Measurements from ENCODE around the gene PRSS56. TPM values are rescaled to one million over a fixed set of nuclear protein-coding genes. Genes with fewer than 3 reads are reported as not detected.

The PRSS56 gene
- total RNA-seq, 1 donor from 2014 or later: not detected

- DNase-seq (ENCODE audit: low spot score): peak; percentile 66
- intact Hi-C loops (cut with DNase I): no loop called here
Observed at GRCh38 chr2:232535761-232536530, 15.8 kb downstream of the PRSS56 start.

DNA sequence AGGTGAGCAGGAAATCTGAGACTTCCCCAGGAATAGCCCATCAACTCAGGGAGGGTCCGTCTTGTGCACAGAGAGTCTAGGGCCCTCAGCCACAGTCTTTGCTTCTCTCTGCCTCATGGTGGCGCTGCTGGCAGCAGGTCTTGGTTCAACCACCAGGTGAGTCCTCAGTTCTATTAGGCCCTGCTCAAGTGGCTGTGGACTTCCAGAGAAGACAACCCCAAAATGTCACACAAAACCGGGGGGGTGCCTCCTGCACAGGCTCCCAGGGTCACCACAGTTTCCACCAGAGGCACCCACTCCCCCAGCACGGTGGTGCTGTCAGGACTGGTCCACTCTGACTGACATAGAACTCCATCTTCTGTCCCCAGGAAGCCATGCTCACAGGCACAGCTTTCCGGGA, 16.9 kb downstream of the PRSS56 start:
- DNase-seq (ENCODE audit: low spot score): peak; percentile 20
- intact Hi-C loops (cut with DNase I): no loop called here

DNA sequence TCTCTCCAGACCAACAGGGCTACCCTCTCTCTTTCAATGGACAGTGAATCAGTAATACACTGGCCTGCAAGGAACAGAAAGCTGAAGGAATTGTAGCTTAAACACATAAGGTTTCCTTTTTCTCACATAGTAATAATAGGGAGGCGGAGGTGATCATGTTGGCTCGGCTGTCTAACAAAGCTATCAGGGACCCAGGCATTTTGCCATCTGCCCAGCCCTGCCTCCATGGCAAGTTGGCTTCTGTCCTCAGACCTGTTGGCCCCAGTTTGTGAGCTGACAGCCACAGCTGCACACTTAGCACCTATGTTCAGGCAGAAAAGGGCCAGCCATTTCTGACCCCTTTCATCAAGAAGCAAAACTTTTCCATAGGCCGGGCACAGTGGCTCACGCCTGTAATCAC, 17.3 kb downstream of the PRSS56 start:
- DNase-seq (ENCODE audit: low spot score): peak; percentile 75
- intact Hi-C loops (cut with DNase I): no loop called here

- intact Hi-C loops (cut with DNase I): no loop called here
- DNase-seq (ENCODE audit: low spot score): peak; percentile 68
Observed at GRCh38 chr2:232538671-232539070, 18.5 kb downstream of the PRSS56 start.

DNA sequence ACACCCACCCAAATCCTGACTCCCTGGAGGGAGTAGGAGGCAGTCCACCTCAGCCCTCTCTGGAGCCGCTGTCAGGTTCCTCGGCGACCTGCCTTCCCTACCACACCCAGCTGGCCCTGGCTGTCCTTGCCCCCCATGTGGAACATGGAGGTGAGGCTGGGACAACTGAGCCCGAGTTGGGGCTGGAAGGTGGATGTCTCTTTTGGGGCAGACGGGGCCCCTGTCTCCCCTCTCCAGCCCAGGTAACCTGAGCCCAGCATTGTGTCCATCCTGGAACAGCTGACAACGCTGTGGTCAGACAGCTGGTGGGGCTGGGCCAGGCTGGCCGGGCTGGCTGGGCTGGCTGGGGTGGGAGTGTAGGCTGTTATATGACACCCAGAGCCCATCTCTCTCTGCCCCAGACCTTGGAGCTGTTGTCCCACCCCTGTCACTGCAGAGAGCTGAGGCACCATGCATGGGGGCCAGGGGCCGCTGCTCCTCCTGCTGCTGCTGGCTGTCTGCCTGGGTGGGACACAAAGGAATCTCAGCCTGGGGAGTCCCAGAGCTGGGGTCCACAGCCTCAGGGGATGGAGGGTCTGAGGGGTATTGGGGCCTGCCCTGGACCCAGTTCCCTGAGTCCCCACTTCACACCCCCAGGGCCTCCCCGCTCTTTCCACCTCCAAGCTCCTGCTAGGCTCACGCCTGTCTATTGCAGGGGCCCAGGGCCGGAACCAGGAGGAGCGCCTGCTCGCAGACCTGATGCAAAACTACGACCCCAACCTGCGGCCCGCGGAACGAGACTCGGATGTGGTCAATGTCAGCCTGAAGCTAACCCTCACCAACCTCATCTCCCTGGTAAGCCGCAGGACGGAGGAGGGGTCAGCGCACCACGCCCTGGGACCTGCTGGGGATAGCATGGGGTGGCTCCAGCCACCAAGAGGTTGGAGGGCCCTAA, 19.4 kb downstream of the PRSS56 start, which contains the start of gene CHRNG:
CHRNG (plus strand) TSS at position 395 of the 934 bp plus-strand sequence; CDS start at position 451, 56 bp downstream.
- intact Hi-C loops (cut with DNase I): no loop called here
- peak; percentile 68 for DNase-seq (ENCODE audit: low spot score)

GRCh38 chr2:232540441-232541041, 20.4 kb downstream of the PRSS56 start:
- peak; percentile 54 for DNase-seq (ENCODE audit: low spot score)
- intact Hi-C loops (cut with DNase I): no loop called here

- intact Hi-C loops (cut with DNase I): no loop called here
- peak; percentile 61 for DNase-seq (ENCODE audit: low spot score)
Observed at GRCh38 chr2:232541195-232541960, 21.2 kb downstream of the PRSS56 start.

GRCh38 chr2:232541961-232542714, 21.9 kb downstream of the PRSS56 start:
- no peak for DNase-seq (ENCODE audit: low spot score)
- intact Hi-C loops (cut with DNase I): no loop called here

DNA sequence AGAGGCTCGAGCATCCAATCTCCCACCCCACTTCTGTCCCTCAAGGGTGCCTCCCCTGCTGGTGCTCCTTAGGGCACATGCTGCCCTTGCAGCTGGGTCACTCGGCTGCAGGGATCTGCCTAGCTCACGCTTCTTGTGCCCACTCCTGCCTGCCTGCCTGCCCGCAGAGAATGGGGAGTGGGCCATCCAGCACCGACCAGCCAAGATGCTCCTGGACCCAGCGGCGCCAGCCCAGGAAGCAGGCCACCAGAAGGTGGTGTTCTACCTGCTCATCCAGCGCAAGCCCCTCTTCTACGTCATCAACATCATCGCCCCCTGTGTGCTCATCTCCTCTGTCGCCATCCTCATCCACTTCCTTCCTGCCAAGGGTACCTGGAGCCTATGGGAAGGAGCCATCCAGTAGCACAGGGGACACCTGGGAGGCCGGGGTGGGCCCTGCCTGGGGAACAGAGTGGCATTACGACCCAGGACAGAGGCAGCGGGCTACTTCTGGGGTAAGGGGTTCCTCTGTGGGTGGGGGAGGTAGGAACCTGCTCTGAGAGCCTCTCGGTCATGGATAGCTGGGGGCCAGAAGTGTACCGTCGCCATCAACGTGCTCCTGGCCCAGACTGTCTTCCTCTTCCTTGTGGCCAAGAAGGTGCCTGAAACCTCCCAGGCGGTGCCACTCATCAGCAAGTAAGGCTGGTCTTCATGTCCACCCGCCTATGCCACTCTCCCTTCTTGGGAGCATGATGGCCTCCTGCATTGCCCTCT, 22.7 kb downstream of the PRSS56 start:
- intact Hi-C loops (cut with DNase I): no loop called here
- no peak for DNase-seq (ENCODE audit: low spot score)

DNA sequence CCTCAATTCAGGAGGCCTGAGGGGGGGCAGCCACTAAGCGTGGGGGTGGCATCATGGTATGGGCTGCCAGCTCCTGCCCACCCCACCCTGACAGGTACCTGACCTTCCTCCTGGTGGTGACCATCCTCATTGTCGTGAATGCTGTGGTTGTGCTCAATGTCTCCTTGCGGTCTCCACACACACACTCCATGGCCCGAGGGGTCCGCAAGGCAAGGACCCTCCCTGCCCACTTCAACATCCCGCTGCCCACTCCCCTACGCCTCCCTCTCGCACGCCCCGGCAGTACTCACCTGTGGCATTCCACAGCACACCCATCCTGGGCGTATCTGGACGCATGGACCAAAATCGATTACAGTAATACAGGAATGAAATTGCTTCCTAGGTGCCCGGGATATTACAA, 23.3 kb downstream of the PRSS56 start:
- no peak for DNase-seq (ENCODE audit: low spot score)

GRCh38 chr2:232543928-232544631, 23.9 kb downstream of the PRSS56 start:
- no peak for DNase-seq (ENCODE audit: low spot score)
- intact Hi-C loops (cut with DNase I): no loop called here

More for the DNA sequence above, 23.3 kb downstream of the PRSS56 start:
- intact Hi-C loops (cut with DNase I): no loop called here

DNA sequence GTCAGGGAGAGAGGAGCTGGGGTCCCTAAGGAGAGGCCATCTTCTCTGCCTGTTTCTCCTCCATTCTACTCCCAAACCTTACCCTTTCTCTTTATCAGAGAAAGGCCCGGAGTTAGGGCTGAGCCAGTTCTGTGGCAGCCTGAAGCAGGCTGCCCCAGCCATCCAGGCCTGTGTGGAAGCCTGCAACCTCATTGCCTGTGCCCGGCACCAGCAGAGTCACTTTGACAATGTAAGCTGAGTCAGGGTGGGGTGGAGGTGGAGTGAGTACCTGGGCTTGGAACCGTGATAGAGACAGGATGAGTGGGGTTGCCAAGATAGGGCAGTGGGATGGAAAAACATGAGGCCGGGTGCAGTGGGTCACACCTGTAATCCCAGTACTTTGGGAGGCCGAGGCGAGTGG, 24.5 kb downstream of the PRSS56 start:
- no peak for DNase-seq (ENCODE audit: low spot score)
- intact Hi-C loops (cut with DNase I): no loop called here

GRCh38 chr2:232545511-232546375, 25.6 kb downstream of the PRSS56 start:
- no peak for DNase-seq (ENCODE audit: low spot score)
- intact Hi-C loops (cut with DNase I): no loop called here

GRCh38 chr2:232547991-232548390, 27.8 kb downstream of the PRSS56 start:
- no peak for DNase-seq (ENCODE audit: low spot score)
- intact Hi-C loops (cut with DNase I): no loop called here

DNA sequence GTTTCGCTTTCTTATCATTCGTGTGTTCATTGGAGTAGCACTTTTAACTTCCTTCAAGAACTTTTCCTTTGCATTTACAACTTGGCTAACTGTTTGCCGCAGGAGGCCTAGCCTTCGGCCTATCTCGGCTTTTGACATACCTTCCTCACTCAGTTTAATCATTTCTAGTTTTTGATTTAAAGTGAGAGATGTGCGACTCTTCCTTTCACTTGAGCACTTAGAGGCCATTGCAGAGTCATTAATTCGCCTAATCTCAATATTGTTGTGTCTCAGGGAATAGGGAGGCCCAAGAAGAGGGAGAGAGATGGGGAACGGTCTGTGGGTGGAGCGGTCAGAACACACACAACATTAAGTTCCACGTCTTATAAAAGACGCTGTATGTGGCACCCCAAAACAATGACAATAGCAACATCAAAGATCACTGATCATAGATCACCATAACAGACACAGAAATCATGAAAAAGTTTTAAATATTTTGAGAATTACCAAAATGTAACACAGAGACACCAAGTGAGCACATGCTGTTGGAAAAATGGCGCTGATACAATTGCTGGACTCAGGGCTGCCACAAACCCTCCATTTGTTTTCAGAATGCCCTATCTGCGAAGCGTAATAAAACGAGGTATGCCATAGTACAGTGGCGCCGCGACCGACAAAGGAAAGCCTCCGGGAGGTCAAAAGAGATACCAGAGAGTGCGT, 29.6 kb downstream of the PRSS56 start:
- intact Hi-C loops (cut with DNase I): no loop called here

More for the DNA sequence above, 29.6 kb downstream of the PRSS56 start:
- no peak for DNase-seq (ENCODE audit: low spot score)

All from cardiac septum (tissue), 1 donor.